RWPE1 (cell line): ENCODE results near the gene HTR1D.
"Not testable (repeated sequence)": the region's sequence is repeated elsewhere in the genome, so short reads cannot be mapped to it uniquely, and the experiment has no call there.

ENCODE experiments used
- CTCF ChIA-PET: fragments of 350-600 bp; sonication (Branson Sonifier 250); formaldehyde crosslinking; extraction: SDS; loops from one replicate; lab custom pipeline; 2021; lab: Yijun Ruan, JAX
- POLR2A ChIA-PET: fragments of 400-600 bp; formaldehyde crosslinking; extraction: SDS; loops from one replicate; lab custom pipeline; 2020; ENCODE audit warnings: antibody characterized with exemption; ENCODE audit not compliant: low non-redundant PET; lab: Yijun Ruan, JAX
- DNase-seq: peaks from one replicate; pipeline ENCODE4 v3.0.0; 2012; ENCODE audit warnings: low spot score
- H3K27ac ChIP-seq: fragments of 450-650 bp; 2 replicates; pipeline ENCODE4 v1.5.1; 2017
- TF ChIP-seq, protein P1 (sequence below): fragments of 450-650 bp; conservative IDR thresholded peaks from 2 replicates; pipeline ENCODE4 v1.5.1; 2017; ENCODE audit warnings: low read depth, mild to moderate bottlenecking

HTR1D gene

GRCh38 chr1:23217421-23218115 lies at the start of gene HTR1D:
HTR1D (minus strand) TSS chr1:23217502; CDS start chr1:23194219, 23,283 bp downstream.
- TF ChIP-seq, protein P1, sequence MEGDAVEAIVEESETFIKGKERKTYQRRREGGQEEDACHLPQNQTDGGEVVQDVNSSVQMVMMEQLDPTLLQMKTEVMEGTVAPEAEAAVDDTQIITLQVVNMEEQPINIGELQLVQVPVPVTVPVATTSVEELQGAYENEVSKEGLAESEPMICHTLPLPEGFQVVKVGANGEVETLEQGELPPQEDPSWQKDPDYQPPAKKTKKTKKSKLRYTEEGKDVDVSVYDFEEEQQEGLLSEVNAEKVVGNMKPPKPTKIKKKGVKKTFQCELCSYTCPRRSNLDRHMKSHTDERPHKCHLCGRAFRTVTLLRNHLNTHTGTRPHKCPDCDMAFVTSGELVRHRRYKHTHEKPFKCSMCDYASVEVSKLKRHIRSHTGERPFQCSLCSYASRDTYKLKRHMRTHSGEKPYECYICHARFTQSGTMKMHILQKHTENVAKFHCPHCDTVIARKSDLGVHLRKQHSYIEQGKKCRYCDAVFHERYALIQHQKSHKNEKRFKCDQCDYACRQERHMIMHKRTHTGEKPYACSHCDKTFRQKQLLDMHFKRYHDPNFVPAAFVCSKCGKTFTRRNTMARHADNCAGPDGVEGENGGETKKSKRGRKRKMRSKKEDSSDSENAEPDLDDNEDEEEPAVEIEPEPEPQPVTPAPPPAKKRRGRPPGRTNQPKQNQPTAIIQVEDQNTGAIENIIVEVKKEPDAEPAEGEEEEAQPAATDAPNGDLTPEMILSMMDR = no peak
- ChIA-PET CTCF (interaction anchor here (0.6 to 0.8 kb wide), 4 partner anchors 9 to 32 kb away, joined by 3 to 4 read pairs (median 3); no protein-coding TSS in a partner anchor), POLR2A (interaction anchor here (0.6 to 0.7 kb wide), 2 partner anchors 28 to 117 kb away, joined by 3 read pairs; no protein-coding TSS in a partner anchor)
- DNase-seq = no peak
- no peak within 1 kb of the TSS for H3K27ac ChIP-seq

GRCh38 chr1:23263380-23263887 lies 46.1 kb upstream of the HTR1D start:
- TF ChIP-seq, protein P1 = no peak
- CTCF ChIA-PET = interaction anchor here (0.6 kb wide), 1 partner anchor 642 kb away, joined by 6 read pairs; no protein-coding TSS in a partner anchor
- H3K27ac ChIP-seq = no peak overlapping the region
- no peak for DNase-seq
- POLR2A ChIA-PET = interaction anchor here (0.6 kb wide), 1 partner anchor 20 kb away, joined by 5 read pairs; no protein-coding TSS in a partner anchor

GRCh38 chr1:23258082-23258481 lies 40.8 kb upstream of the HTR1D start:
- POLR2A ChIA-PET, CTCF ChIA-PET, H3K27ac ChIP-seq, DNase-seq: not testable (repeated sequence)

DNA sequence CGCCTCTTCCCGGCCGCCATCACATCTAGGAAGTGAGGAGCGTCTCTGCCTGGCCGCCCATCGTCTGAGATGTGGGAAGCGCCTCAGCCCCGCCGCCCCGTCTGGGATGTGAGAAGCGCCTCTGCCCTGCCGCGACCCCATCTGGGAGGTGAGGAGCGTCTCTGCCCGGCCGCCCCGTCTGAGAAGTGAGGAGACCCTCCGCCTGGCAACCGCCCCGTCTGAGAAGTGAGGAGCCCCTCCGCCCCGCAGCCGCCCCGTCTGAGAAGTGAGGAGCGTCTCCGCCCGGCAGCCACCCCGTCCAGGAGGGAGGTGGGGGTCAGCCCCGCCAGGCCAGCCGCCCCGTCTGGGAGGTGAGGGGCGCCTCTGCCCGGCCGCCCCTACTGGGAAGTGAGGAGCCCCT lies 40.1 kb upstream of the HTR1D start:
- POLR2A ChIA-PET, H3K27ac ChIP-seq, CTCF ChIA-PET, DNase-seq: not testable (repeated sequence)

DNA sequence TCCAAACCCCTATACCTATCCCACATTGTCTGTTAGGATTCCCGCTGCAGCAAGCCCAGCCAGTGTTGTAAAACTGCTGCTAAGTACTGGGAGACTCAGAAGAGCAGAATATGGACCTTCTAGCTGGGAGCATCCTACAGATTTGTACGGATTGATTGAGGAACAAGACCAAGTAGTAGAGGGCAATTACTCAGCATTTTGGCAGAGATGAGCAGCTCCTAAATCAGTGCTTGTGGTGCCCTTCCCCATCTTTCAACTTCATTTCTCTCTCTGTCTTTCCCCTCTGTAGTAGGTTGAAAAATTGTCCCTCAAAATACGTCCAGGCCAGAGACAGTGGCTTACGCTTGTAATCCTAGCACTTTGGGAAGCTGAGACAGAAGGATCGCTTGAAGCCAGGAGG lies 37.3 kb upstream of the HTR1D start:
- POLR2A ChIA-PET = no interaction called here
- DNase-seq = no peak
- CTCF ChIA-PET = interaction anchor here (0.7 kb wide), 1 partner anchor 217 kb away, joined by 3 read pairs; no protein-coding TSS in a partner anchor
- TF ChIP-seq, protein P1 = no peak
- no peak overlapping the region for H3K27ac ChIP-seq

GRCh38 chr1:23251812-23252211 lies 34.5 kb upstream of the HTR1D start:
- CTCF ChIA-PET = interaction anchor here (0.6 kb wide), 1 partner anchor 698 kb away, joined by 3 read pairs; no protein-coding TSS in a partner anchor
- POLR2A ChIA-PET = no interaction called here
- TF ChIP-seq, protein P1 = no peak
- DNase-seq = no peak
- no peak overlapping the region for H3K27ac ChIP-seq

GRCh38 chr1:23249787-23250454 lies 32.6 kb upstream of the HTR1D start:
- TF ChIP-seq, protein P1 = no peak
- no peak for DNase-seq
- ChIA-PET CTCF (interaction anchor here (0.6 to 0.8 kb wide), 3 partner anchors 32 to 100 kb away, joined by 3 to 4 read pairs (median 3); partner anchors contain the start of gene HTR1D), POLR2A (no interaction called here)
- no peak overlapping the region for H3K27ac ChIP-seq
